CD4-positive, alpha-beta T cell (primary cell): Measurements from ENCODE around the gene AGMO. TPM values are rescaled to one million over a fixed set of nuclear protein-coding genes. Genes with fewer than 3 reads are reported as not detected.

ENCODE experiments used
- ATAC-seq: fragments of 200-7000 bp; cut with Tn5 transposase; one replicate; pipeline ENCODE4 v1.10.0; 2022; ENCODE audit warnings: mild to moderate bottlenecking; ENCODE audit not compliant: poor library complexity
- CTCF ChIA-PET: fragments of 350-600 bp; sonication (Branson Sonifier 250); formaldehyde crosslinking; loops from one replicate; lab custom pipeline; 2021; ENCODE audit warnings: antibody characterized with exemption, inconsistent platforms; lab: Charles Lee
- POLR2A ChIA-PET: fragments of 350-600 bp; sonication (Branson Sonifier 250); formaldehyde crosslinking; loops from one replicate; lab custom pipeline; 2021; ENCODE audit warnings: antibody characterized with exemption, inconsistent platforms; lab: Charles Lee
- DNase-seq, 14 experiments: peaks; one replicate each; pipeline ENCODE4 v3.0.0-alpha.2; 2013 to 2020; ENCODE audit warnings: mixed read lengths in 2 of 14
- H3K27ac ChIP-seq, 2 donors: one replicate each; pipeline versions ENCODE4 v1.5.1 to v1.7.0; 2013; ENCODE audit warnings: low read length in 2 of 2, low read depth in 1 of 2, mild to moderate bottlenecking in 1 of 2
- H3K27me3 ChIP-seq, 2 experiments: 1 replicate in 1 of 2; 2 replicates in 1 of 2; pipeline versions ENCODE4 v1.6.1 to v1.7.0; 2013; ENCODE audit warnings: low read length in 2 of 2, control low read depth in 1 of 2, mild to moderate bottlenecking in 1 of 2, moderate library complexity in 1 of 2; ENCODE audit not compliant: insufficient read depth in 2 of 2, control insufficient read depth in 1 of 2
- H3K36me3 ChIP-seq: one replicate; pipeline ENCODE4 v1.6.1; 2013; ENCODE audit warnings: low read length, control low read depth; ENCODE audit not compliant: insufficient read depth
- H3K4me1 ChIP-seq: one replicate; pipeline ENCODE4 v1.6.1; 2013; ENCODE audit warnings: low read length, control low read depth; ENCODE audit not compliant: insufficient read depth
- H3K4me3 ChIP-seq: one replicate; pipeline ENCODE4 v1.5.1; 2013; ENCODE audit warnings: mild to moderate bottlenecking, low read length, moderate library complexity
- H3K9me3 ChIP-seq, 2 experiments: 1 replicate in 1 of 2; 2 replicates in 1 of 2; pipeline versions ENCODE4 v1.6.1 to v1.7.0; 2013; ENCODE audit warnings: low read length in 2 of 2, mild to moderate bottlenecking in 2 of 2, control low read depth in 1 of 2, moderate library complexity in 1 of 2; ENCODE audit not compliant: control insufficient read depth in 1 of 2, insufficient read depth in 1 of 2
- H3K27ac Mint-ChIP-seq: one replicate; pipeline ENCODE4 v1.8.0; 2020; ENCODE audit warnings: mixed read lengths
- H3K27me3 Mint-ChIP-seq: one replicate; pipeline ENCODE4 v1.8.0; 2021; ENCODE audit warnings: mixed read lengths
- H3K36me3 Mint-ChIP-seq: one replicate; pipeline ENCODE4 v1.8.0; 2021; ENCODE audit warnings: low read depth, mixed read lengths
- H3K4me1 Mint-ChIP-seq: one replicate; pipeline ENCODE4 v1.8.0; 2021; ENCODE audit warnings: low read depth, mixed read lengths
- H3K4me3 Mint-ChIP-seq: one replicate; pipeline ENCODE4 v1.8.0; 2020; ENCODE audit warnings: mild to moderate bottlenecking, mixed read lengths
- H3K9me3 Mint-ChIP-seq: one replicate; pipeline ENCODE4 v1.8.0; 2020; ENCODE audit warnings: mixed read lengths
- intact Hi-C, 2 experiments: fragments of 100-400 bp; cut with DNase I in 1 of 2; cut with micrococcal nuclease in 1 of 2; formaldehyde crosslinking; loops; one replicate each; pipeline versions ENCODE4 v1.15.1 to v1.9.0; 2023 to 2025; cut with DNase I, micrococcal nuclease
- total RNA-seq, 174 experiments: library from RNA in 2 of 174; stranded (reverse) in 2 of 174; gene quantifications; one replicate each; pipeline ENCODE4 v1.2.3 and lab custom pipeline; 2021 to 2026
- TF ChIP-seq, protein P1 (sequence below): fragments of 200-600 bp; IDR thresholded peaks from one replicate; pipeline ENCODE4 v1.8.0; 2022; ENCODE audit warnings: antibody characterized with exemption, mild to moderate bottlenecking

AGMO gene
- total RNA-seq, 2 experiments from 2014 or later, result not detected

GRCh38 chr7:15495170-15495569 is 66.6 kb downstream of the AGMO start:
- intact Hi-C loops, result no loop called here
- no peaks in the 10 kb centered on the region for H3K27me3 Mint-ChIP-seq

GRCh38 chr7:15494711-15495110 is 67.1 kb downstream of the AGMO start:
- Histone ChIP-seq H3K4me3 (no peak overlapping the region), H3K27ac (no peak overlapping the region), H3K4me1 (no peaks in the 10 kb centered on the region), H3K9me3 (peaks cover 0 to 5% of the 10 kb centered on the region in 2 experiments), H3K36me3 (no peaks in the 10 kb centered on the region), H3K27me3 (no peaks in the 10 kb centered on the region)
- CTCF ChIA-PET, result no interaction called here
- Mint-ChIP-seq H3K27me3 (no peaks in the 10 kb centered on the region), H3K36me3 (no peaks in the 10 kb centered on the region), H3K4me3 (no peak overlapping the region), H3K4me1 (no peaks in the 10 kb centered on the region), H3K9me3 (peaks cover 5% of the 10 kb centered on the region), H3K27ac (no peak overlapping the region)
- POLR2A ChIA-PET, result no interaction called here
- intact Hi-C loops, result no loop called here
- TF ChIP-seq, protein P1, sequence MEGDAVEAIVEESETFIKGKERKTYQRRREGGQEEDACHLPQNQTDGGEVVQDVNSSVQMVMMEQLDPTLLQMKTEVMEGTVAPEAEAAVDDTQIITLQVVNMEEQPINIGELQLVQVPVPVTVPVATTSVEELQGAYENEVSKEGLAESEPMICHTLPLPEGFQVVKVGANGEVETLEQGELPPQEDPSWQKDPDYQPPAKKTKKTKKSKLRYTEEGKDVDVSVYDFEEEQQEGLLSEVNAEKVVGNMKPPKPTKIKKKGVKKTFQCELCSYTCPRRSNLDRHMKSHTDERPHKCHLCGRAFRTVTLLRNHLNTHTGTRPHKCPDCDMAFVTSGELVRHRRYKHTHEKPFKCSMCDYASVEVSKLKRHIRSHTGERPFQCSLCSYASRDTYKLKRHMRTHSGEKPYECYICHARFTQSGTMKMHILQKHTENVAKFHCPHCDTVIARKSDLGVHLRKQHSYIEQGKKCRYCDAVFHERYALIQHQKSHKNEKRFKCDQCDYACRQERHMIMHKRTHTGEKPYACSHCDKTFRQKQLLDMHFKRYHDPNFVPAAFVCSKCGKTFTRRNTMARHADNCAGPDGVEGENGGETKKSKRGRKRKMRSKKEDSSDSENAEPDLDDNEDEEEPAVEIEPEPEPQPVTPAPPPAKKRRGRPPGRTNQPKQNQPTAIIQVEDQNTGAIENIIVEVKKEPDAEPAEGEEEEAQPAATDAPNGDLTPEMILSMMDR, result no peak
- no peak for DNase-seq
- ATAC-seq, result no peak

More at GRCh38 chr7:15495170-15495569, 66.6 kb downstream of the AGMO start:
- H3K9me3 ChIP-seq, result peaks cover 0 to 5% of the 10 kb centered on the region in 2 experiments
- H3K36me3 ChIP-seq, result no peaks in the 10 kb centered on the region
- ATAC-seq (no peak), DNase-seq (no peak)
- H3K4me3 Mint-ChIP-seq, result no peak overlapping the region
- no peaks in the 10 kb centered on the region for H3K4me1 Mint-ChIP-seq
- TF ChIP-seq, protein P1, result no peak
- H3K36me3 Mint-ChIP-seq, result no peaks in the 10 kb centered on the region
- peaks cover 5% of the 10 kb centered on the region for H3K9me3 Mint-ChIP-seq
- CTCF ChIA-PET, result no interaction called here
- no peaks in the 10 kb centered on the region for H3K27me3 ChIP-seq
- no peak overlapping the region for H3K27ac ChIP-seq
- POLR2A ChIA-PET, result no interaction called here
- no peak overlapping the region for H3K4me3 ChIP-seq
- H3K27ac Mint-ChIP-seq, result no peak overlapping the region
- H3K4me1 ChIP-seq, result no peaks in the 10 kb centered on the region

DNA sequence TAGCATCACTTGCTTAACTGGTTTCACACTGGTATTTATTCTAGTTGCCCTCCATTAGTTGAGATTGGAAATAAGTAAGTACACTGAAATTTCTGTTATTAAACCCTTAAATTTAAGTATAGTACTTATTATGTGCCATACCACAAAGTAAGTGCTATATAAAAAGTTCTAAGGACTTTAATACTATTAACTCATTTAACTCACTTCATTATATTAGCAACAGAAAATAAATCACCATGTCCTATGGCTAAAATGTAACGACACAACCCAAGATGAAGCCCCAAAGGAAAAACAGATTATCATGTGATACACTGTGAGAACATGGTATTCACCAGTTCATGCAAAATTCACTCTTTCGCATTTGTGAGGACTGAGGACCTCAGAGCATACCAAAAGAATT is 70.5 kb downstream of the AGMO start:
- Histone ChIP-seq H3K36me3 (no peaks in the 10 kb centered on the region), H3K9me3 (peaks cover 0 to 5% of the 10 kb centered on the region in 2 experiments), H3K4me1 (no peaks in the 10 kb centered on the region), H3K27me3 (no peaks in the 10 kb centered on the region), H3K4me3 (no peak overlapping the region), H3K27ac (no peak overlapping the region)
- H3K27me3 Mint-ChIP-seq, result no peaks in the 10 kb centered on the region
- ChIA-PET POLR2A (no interaction called here), CTCF (no interaction called here)
- no peak overlapping the region for H3K4me3 Mint-ChIP-seq
- H3K4me1 Mint-ChIP-seq, result no peaks in the 10 kb centered on the region
- DNase-seq (no peak), ATAC-seq (no peak)
- H3K36me3 Mint-ChIP-seq, result no peaks in the 10 kb centered on the region
- TF ChIP-seq, protein P1, result no peak
- intact Hi-C loops, result no loop called here
- no peak overlapping the region for H3K27ac Mint-ChIP-seq
- peaks cover 5% of the 10 kb centered on the region for H3K9me3 Mint-ChIP-seq
